SK-N-MC (cell line): ENCODE measurements around the gene PTPRC.

ENCODE experiments used
- DNase-seq: peaks from one replicate; pipeline ENCODE4 v3.0.0-alpha.2; 2011; ENCODE audit warnings: low read depth, low spot score
- H3K27ac ChIP-seq: fragments of 200-600 bp; sonication (generic); 2 replicates; pipeline ENCODE4 v1.5.1; 2016; ENCODE audit warnings: mixed run types
- H3K36me3 ChIP-seq: fragments of 200-600 bp; sonication (generic); 2 replicates; pipeline ENCODE4 v1.6.1; 2017; ENCODE audit warnings: antibody characterized with exemption, low read length, mixed read lengths; ENCODE audit not compliant: insufficient read depth
- H3K4me3 ChIP-seq: fragments of 200-600 bp; sonication (generic); 2 replicates; pipeline ENCODE4 v1.5.1; 2016
- H3K9ac ChIP-seq: fragments of 200-600 bp; sonication (generic); 2 replicates; pipeline ENCODE4 v1.8.0; 2017; ENCODE audit warnings: mixed run types, mixed read lengths; ENCODE audit not compliant: insufficient read length
- H3K9me3 ChIP-seq: fragments of 200-600 bp; sonication (generic); 2 replicates; pipeline ENCODE4 v1.6.1; 2017; ENCODE audit warnings: low read depth, mild to moderate bottlenecking, antibody characterized with exemption, low read length, moderate library complexity, mixed read lengths
- EZH2 ChIP-seq: fragments of 200-600 bp; sonication (generic); IDR thresholded peaks from one replicate; pipeline ENCODE4 v1.6.1; 2017; ENCODE audit warnings: antibody characterized with exemption
- FOXP2 ChIP-seq: optimal IDR thresholded peaks from 2 replicates; pipeline ENCODE3; 2011; ENCODE audit warnings: mild to moderate bottlenecking, moderate library complexity; ENCODE audit not compliant: insufficient read depth; ENCODE audit errors: extremely low read length, control extremely low read depth
- POLR2AphosphoS5 ChIP-seq: IDR thresholded peaks from 2 replicates; pipeline ENCODE4 v1.6.1; 2012; ENCODE audit warnings: mild to moderate bottlenecking, low read depth, low read length, borderline replicate concordance

Gene PTPRC

GRCh38 chr1:198638441-198638840, 399 bp upstream of the PTPRC start:
- Histone ChIP-seq H3K36me3 (no peaks in the 10 kb centered on the region), H3K9ac (no peak overlapping the region), H3K9me3 (no peaks in the 10 kb centered on the region), H3K27ac (no peak overlapping the region), H3K4me3 (no peak overlapping the region)
- TF ChIP-seq FOXP2 (no peak), EZH2 (no peak), POLR2AphosphoS5 (no peak)
- DNase-seq: no peak

- TF ChIP-seq POLR2AphosphoS5: no peak
- no peak for TF ChIP-seq EZH2
- TF ChIP-seq FOXP2: no peak
- Histone ChIP-seq H3K4me3 (no peak overlapping the region), H3K36me3 (no peaks in the 10 kb centered on the region), H3K27ac (no peak overlapping the region), H3K9me3 (no peaks in the 10 kb centered on the region), H3K9ac (no peak overlapping the region)
- DNase-seq: no peak
Observed at GRCh38 chr1:198639671-198640143, 867 bp downstream of the PTPRC start.

GRCh38 chr1:198640174-198640573, 1.3 kb downstream of the PTPRC start:
- H3K9ac ChIP-seq: no peak overlapping the region
- no peak for DNase-seq
- H3K4me3 ChIP-seq: no peak overlapping the region
- no peak for TF ChIP-seq POLR2AphosphoS5
- TF ChIP-seq FOXP2: no peak
- TF ChIP-seq EZH2: no peak
- H3K27ac ChIP-seq: no peak overlapping the region
- no peaks in the 10 kb centered on the region for H3K9me3 ChIP-seq
- no peaks in the 10 kb centered on the region for H3K36me3 ChIP-seq

GRCh38 chr1:198641501-198641900, 2.7 kb downstream of the PTPRC start:
- Histone ChIP-seq H3K4me3 (peak overlapping the region; percentile 6; the same call in 1 of the 2 replicates), H3K9ac (no peak overlapping the region), H3K36me3 (no peaks in the 10 kb centered on the region), H3K27ac (peak overlapping the region; percentile 6; the same call in 1 of the 2 replicates), H3K9me3 (no peaks in the 10 kb centered on the region)
- no peak for DNase-seq
- no peak for TF ChIP-seq POLR2AphosphoS5
- TF ChIP-seq EZH2: no peak
- no peak for TF ChIP-seq FOXP2

GRCh38 chr1:198641966-198642668, 3.3 kb downstream of the PTPRC start:
- no peaks in the 10 kb centered on the region for H3K9me3 ChIP-seq
- DNase-seq: no peak
- no peak overlapping the region for H3K9ac ChIP-seq
- no peak overlapping the region for H3K4me3 ChIP-seq
- TF ChIP-seq POLR2AphosphoS5 (no peak), FOXP2 (no peak), EZH2 (no peak)
- no peaks in the 10 kb centered on the region for H3K36me3 ChIP-seq
- 0 out of 2 replicates have a peak overlapping the region, but pooled peaks have one; percentile 6 for H3K27ac ChIP-seq

GRCh38 chr1:198642983-198643382, 4.1 kb downstream of the PTPRC start:
- no peak for TF ChIP-seq EZH2
- no peak for TF ChIP-seq POLR2AphosphoS5
- no peak for TF ChIP-seq FOXP2
- Histone ChIP-seq H3K36me3 (no peaks in the 10 kb centered on the region), H3K4me3 (no peak overlapping the region), H3K9ac (no peak overlapping the region), H3K27ac (no peak overlapping the region), H3K9me3 (no peaks in the 10 kb centered on the region)
- no peak for DNase-seq

GRCh38 chr1:198643808-198644207, 5.0 kb downstream of the PTPRC start:
- DNase-seq: no peak
- H3K9me3 ChIP-seq: no peaks in the 10 kb centered on the region
- H3K27ac ChIP-seq: no peak overlapping the region
- H3K4me3 ChIP-seq: no peak overlapping the region
- H3K9ac ChIP-seq: no peak overlapping the region
- H3K36me3 ChIP-seq: no peaks in the 10 kb centered on the region
- TF ChIP-seq EZH2 (no peak), POLR2AphosphoS5 (no peak), FOXP2 (no peak)

GRCh38 chr1:198647055-198647454, 8.2 kb downstream of the PTPRC start:
- DNase-seq: no peak
- TF ChIP-seq EZH2: no peak
- TF ChIP-seq POLR2AphosphoS5: no peak
- no peak for TF ChIP-seq FOXP2
- no peak overlapping the region for H3K4me3 ChIP-seq
- 0 out of 2 replicates have a peak, but pooled peaks cover 3% of the 10 kb centered on the region for H3K9me3 ChIP-seq
- no peak overlapping the region for H3K9ac ChIP-seq
- no peak overlapping the region for H3K27ac ChIP-seq
- no peaks in the 10 kb centered on the region for H3K36me3 ChIP-seq

GRCh38 chr1:198648592-198648991, 9.8 kb downstream of the PTPRC start:
- Histone ChIP-seq H3K9me3 (0 out of 2 replicates have a peak, but pooled peaks cover 3% of the 10 kb centered on the region), H3K4me3 (no peak overlapping the region), H3K9ac (no peak overlapping the region), H3K36me3 (no peaks in the 10 kb centered on the region), H3K27ac (no peak overlapping the region)
- DNase-seq: no peak
- TF ChIP-seq EZH2: no peak
- no peak for TF ChIP-seq POLR2AphosphoS5
- no peak for TF ChIP-seq FOXP2
